ENCODE data around the gene NFYC. TPM values are rescaled to one million over a fixed set of nuclear protein-coding genes. Genes with fewer than 3 reads are reported as not detected.

NFYC gene
- total RNA-seq, 1 donor from 2014 or later = 75.9 TPM

DNA sequence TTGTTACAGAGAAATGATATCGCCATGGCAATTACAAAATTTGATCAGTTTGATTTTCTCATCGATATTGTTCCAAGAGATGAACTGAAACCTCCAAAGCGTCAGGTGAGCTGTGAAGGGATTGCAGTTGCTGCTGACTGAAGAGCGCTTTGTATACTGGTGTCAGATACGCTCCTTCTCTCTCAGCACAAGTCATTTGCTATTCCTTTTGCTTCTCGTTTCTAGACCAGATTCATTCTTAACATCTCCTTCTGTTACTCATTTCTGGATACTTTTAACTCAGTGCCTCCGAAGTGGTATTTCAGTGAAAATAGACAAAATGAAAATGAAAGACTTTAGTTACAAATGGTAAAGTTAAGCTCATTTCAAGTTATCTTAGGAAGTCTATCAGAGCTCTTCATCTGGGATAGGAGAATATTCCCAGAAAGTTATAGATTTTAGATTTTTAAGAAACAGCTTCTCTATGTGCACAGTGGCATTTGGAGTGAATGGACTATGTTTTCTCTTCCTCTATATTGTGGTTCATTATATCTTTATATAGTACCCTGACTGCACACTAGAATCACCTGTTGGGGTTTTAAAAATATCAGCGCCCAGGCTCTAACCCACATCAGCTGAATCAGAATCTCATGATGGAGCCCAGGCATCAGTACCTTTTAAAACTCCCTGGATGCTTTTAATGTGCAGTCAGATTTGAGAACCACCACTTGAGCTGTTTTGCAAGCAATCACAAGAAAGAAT, 61.8 kb downstream of the NFYC start:
- intact Hi-C loops (cut with DNase I) = no loop called here
- DNase-seq (ENCODE audit: low spot score in 2 of 2) = no peak
- no peak overlapping the region for H3K4me3 ChIP-seq
- no peaks in the 10 kb centered on the region for H3K27me3 ChIP-seq
- TF ChIP-seq, protein P1, sequence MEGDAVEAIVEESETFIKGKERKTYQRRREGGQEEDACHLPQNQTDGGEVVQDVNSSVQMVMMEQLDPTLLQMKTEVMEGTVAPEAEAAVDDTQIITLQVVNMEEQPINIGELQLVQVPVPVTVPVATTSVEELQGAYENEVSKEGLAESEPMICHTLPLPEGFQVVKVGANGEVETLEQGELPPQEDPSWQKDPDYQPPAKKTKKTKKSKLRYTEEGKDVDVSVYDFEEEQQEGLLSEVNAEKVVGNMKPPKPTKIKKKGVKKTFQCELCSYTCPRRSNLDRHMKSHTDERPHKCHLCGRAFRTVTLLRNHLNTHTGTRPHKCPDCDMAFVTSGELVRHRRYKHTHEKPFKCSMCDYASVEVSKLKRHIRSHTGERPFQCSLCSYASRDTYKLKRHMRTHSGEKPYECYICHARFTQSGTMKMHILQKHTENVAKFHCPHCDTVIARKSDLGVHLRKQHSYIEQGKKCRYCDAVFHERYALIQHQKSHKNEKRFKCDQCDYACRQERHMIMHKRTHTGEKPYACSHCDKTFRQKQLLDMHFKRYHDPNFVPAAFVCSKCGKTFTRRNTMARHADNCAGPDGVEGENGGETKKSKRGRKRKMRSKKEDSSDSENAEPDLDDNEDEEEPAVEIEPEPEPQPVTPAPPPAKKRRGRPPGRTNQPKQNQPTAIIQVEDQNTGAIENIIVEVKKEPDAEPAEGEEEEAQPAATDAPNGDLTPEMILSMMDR (IDR thresholded peaks at IDR 0.05) = no peak
- H3K36me3 ChIP-seq = peaks cover 62 to 65% of the 10 kb centered on the region in 2 donors
- no peaks in the 10 kb centered on the region for H3K9me3 ChIP-seq
- H3K4me1 ChIP-seq = no peaks in the 10 kb centered on the region
- no peak overlapping the region for H3K27ac ChIP-seq

DNA sequence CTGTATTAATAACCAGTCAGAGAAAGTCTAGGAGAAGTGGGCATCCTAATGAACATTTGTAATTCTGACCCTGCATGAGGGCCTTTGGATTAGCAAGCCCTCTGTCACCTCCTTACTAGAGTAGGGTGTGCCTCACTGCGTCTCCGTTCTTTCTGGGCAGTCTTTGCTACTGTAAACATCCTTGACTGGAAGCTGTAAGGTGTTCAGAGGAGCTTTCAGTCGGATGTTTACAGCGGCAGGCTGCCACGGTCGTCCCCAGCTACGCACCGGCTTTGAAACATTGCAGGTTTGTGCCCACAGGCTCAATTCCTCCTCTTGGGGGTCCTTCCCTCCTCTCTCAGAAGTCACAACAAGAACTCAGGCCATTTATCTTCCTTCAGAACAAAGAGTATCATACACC, 62.7 kb downstream of the NFYC start:
- intact Hi-C loops (cut with DNase I) = no loop called here
- Histone ChIP-seq H3K27me3 (no peaks in the 10 kb centered on the region), H3K27ac (no peak overlapping the region), H3K9me3 (no peaks in the 10 kb centered on the region), H3K4me3 (no peak overlapping the region), H3K4me1 (no peaks in the 10 kb centered on the region), H3K36me3 (peaks cover 61 to 65% of the 10 kb centered on the region in 2 donors)
- TF ChIP-seq, protein P1 (IDR thresholded peaks at IDR 0.05) = no peak
- DNase-seq (ENCODE audit: low spot score in 2 of 2) = no peak

DNA sequence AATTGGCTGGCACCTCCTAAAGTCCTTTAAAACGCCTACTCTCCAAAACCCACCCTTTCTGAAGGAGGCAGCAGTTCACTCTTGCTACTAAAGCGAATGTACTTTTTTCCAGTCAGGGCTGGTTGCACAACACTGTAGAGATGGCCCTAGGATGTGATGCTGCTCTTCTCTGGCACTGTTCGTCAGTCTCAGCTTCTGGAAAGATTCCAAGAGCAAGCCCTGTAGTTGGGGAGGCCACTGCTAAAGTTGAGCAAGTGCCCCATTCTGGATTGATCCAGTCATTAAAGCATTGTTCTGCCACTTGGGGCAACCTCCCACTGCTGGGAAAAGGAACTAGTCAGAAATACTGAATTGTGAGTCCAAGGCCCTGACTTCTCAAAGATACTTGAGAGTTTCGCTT, 63.6 kb downstream of the NFYC start:
- H3K9me3 ChIP-seq = no peaks in the 10 kb centered on the region
- peaks cover 59 to 65% of the 10 kb centered on the region in 2 donors for H3K36me3 ChIP-seq
- intact Hi-C loops (cut with DNase I) = no loop called here
- no peak overlapping the region for H3K4me3 ChIP-seq
- H3K27me3 ChIP-seq = no peaks in the 10 kb centered on the region
- DNase-seq (ENCODE audit: low spot score in 2 of 2) = no peak
- no peak overlapping the region for H3K27ac ChIP-seq
- TF ChIP-seq, protein P1 (IDR thresholded peaks at IDR 0.05) = no peak
- H3K4me1 ChIP-seq = no peaks in the 10 kb centered on the region

DNA sequence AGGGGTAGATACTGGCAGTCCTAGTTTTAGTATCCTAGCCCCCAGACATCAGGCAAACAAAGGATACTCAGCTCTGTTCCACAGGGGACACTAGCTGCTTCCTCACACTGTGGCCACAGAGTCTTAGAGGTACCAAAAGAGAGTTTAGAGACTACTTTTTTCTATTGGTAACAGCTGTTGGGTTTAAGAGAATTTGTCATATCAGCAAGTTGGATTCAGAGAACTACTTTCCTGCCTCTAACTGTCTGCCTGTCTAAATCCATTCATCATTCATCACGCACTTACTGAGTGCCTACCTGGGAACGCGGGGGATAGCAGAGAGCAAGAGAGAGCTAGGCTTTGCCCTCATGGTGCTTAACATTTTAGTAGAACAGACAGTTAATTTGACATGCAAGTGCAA, 65.0 kb downstream of the NFYC start:
- Histone ChIP-seq H3K36me3 (peaks cover 47 to 65% of the 10 kb centered on the region in 2 donors), H3K4me3 (no peak overlapping the region), H3K27me3 (no peaks in the 10 kb centered on the region), H3K4me1 (no peaks in the 10 kb centered on the region), H3K9me3 (no peaks in the 10 kb centered on the region), H3K27ac (no peak overlapping the region)
- TF ChIP-seq, protein P1 (IDR thresholded peaks at IDR 0.05) = no peak
- intact Hi-C loops (cut with DNase I) = no loop called here
- no peak for DNase-seq (ENCODE audit: low spot score in 2 of 2)

DNA sequence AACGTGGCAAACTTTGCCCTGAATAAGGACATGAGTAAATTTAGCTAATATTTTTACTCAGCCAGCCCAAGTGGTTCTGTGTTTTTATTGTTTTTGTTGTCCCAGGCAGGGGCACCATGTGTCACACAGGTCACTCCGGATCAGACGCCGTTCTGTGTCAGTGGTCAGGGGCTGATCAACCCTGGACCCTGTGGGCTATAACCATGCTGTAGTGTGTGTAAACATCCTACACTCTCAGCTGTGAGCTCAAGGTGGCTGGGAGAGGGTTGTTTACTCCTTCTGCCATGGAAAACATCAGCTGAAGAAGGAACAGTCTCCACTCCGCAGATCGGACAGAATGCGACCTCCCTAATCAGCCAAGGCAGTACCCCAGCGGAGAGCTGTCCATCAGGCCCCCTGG, 65.6 kb downstream of the NFYC start:
- H3K27me3 ChIP-seq = no peaks in the 10 kb centered on the region
- no peaks in the 10 kb centered on the region for H3K4me1 ChIP-seq
- no peak overlapping the region for H3K27ac ChIP-seq
- H3K36me3 ChIP-seq = peaks cover 47 to 65% of the 10 kb centered on the region in 2 donors
- DNase-seq (ENCODE audit: low spot score in 2 of 2) = no peak
- no peaks in the 10 kb centered on the region for H3K9me3 ChIP-seq
- intact Hi-C loops (cut with DNase I) = no loop called here
- H3K4me3 ChIP-seq = no peak overlapping the region
- TF ChIP-seq, protein P1 (IDR thresholded peaks at IDR 0.05) = no peak
